ENCODE measurements around the gene HSH2D. TPM values are rescaled to one million over a fixed set of nuclear protein-coding genes. Genes with fewer than 3 reads are reported as not detected.

Gene HSH2D
- total and polyA plus RNA-seq, 9 of the 15 experiments (the other 6 are each of a cell fraction or from before 2014, with no cell fraction given) = 0.03 to 1.1 (median 0.35) TPM; not detected in 1

- TF ChIP-seq E4F1 (CRISPR knock-in tag; IDR thresholded peaks at IDR 0.05; ENCODE audit: borderline replicate concordance) (no peak), ZNF717 (CRISPR knock-in tag; IDR thresholded peaks at IDR 0.05) (no peak), ZNF445 (CRISPR knock-in tag; IDR thresholded peaks at IDR 0.05; ENCODE audit: low read depth) (no peak), ZNF408 (CRISPR knock-in tag; IDR thresholded peaks at IDR 0.05; ENCODE audit: low read depth) (no peak), ZNF239 (CRISPR knock-in tag; IDR thresholded peaks at IDR 0.05) (no peak), POLR2H (tag; IDR thresholded peaks at IDR 0.05; ENCODE audit: low read depth) (no peak), SMARCA5 (IDR thresholded peaks at IDR 0.05) (peak; percentile 96), SAFB (IDR thresholded peaks at IDR 0.05; ENCODE audit: borderline replicate concordance, low read depth, low read length) (no peak), PRPF4 (IDR thresholded peaks at IDR 0.05; ENCODE audit: insufficient read depth, low read depth, low read length, poor library complexity, severe bottlenecking) (no peak), PTBP1 (IDR thresholded peaks at IDR 0.05; ENCODE audit: low read depth, low read length) (peak; percentile 92; the same call in 1 of the 2 replicates), LEF1 (IDR thresholded peaks at IDR 0.05) (no peak), TAF9B (IDR thresholded peaks at IDR 0.05; ENCODE audit: partially characterized antibody) (peak; percentile 72), UBTF (IDR thresholded peaks at IDR 0.05; ENCODE audit: borderline replicate concordance in 1 of 2, low read depth in 2 of 2, low read length in 2 of 2) (0 out of 4 replicates have a peak, but pooled peaks of 1 of the 2 experiments have one; percentile 10), SPI1 (IDR thresholded peaks at IDR 0.05; ENCODE audit: borderline replicate concordance, low read depth, low read length) (no peak), ZNF76 (CRISPR knock-in tag; IDR thresholded peaks at IDR 0.05; ENCODE audit: borderline replicate concordance) (0 out of 2 replicates have a peak, but pooled peaks have one; percentile 29), TEAD1 (CRISPR knock-in tag; IDR thresholded peaks at IDR 0.05) (no peak), NKRF (IDR thresholded peaks at IDR 0.05; ENCODE audit: borderline replicate concordance) (no peak), HLTF (IDR thresholded peaks at IDR 0.05) (no peak), STAG1 (CRISPR knock-in tag; IDR thresholded peaks at IDR 0.05; ENCODE audit: borderline replicate concordance) (no peak; the same call in 1 of the 2 replicates), MEIS2 (IDR thresholded peaks at IDR 0.05; ENCODE audit: partially characterized antibody) (no peak), POU5F1 (IDR thresholded peaks at IDR 0.05; ENCODE audit: borderline replicate concordance, low read depth, low read length, partially characterized antibody) (no peak)
Measured at GRCh38 chr19:16111909-16112752, 31.4 kb upstream of the HSH2D start (continued).

Data from K562 (cell line).